M059J (cell line): Measurements from ENCODE around the gene DOCK1. TPM values are rescaled to one million over a fixed set of nuclear protein-coding genes. Genes with fewer than 3 reads are reported as not detected.
A peak's percentile ranks its signal among the peaks of the same experiment; 100 is the strongest.

Experiments
- DNase-seq: peaks from one replicate; pipeline ENCODE4 v3.0.0-alpha.2; 2012; ENCODE audit warnings: low read depth
- total RNA-seq: library from RNA; depleted of rRNA; stranded (reverse); fragments of >200 nt; shearing (Covaris generic); gene quantifications from 2 replicates; pipeline ENCODE4 v1.2.3, GENCODE V29; 2014

Gene DOCK1
- total RNA-seq, 1 experiment from 2014 or later: 29.0 TPM

DNA sequence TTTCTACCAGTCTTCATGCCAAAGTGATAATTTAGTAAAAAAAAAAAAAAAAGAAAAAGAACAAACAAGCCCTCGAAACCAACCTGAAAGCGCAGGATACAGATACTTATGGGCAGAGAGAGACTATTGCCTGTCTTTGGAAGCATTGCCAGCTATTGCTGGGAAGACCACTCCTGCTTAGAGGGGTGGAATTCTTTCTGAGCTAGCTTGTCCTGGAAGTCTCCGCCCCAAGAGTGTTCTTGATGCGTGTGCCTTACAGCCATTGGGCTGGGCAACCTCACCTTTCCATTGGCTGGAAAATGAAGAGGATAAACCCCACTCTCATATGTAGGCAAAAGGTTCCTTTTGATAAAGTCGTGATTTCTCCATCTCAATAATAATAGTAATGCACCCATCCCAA is 311.0 kb downstream of the DOCK1 start:
- DNase-seq: no peak

DNA sequence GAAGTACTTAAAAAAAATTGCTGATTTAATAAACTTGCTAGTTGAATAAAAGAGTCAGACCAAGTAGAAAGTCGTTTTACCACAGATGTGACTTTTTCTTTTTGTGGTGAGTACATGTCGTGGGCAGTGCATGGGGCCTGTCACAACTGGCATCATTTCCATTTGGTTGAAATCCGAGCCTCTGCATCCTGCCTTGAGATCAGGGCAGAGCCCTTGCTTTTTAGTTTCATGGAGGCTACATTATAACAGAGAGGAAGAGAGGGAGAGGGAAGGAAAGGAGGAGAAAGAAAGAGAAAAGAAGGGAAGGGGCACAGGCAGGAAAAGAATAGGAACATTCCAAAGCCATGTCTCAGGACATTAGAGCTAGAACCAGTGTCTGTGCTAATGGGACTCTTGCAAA is 311.6 kb downstream of the DOCK1 start:
- peak; percentile 44 for DNase-seq

DNA sequence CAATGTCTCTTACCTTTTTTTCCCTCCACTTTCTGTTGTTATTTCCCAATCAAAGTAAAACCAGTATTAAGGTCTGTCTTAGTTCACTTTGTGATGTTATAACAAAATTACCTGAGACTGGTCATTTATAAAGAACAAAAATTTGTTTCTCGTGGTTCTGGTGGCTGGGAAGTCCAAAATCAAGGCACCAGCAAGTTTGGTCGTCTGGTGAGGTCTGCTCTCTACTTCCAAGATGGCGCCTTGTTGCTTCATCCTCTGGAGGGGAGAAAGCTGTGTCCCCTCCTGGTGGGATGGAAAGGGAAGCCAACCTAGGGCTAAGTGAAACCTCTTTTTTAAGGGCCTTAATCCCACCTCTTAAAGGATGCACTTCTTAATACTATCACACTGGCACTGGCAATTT is 313.4 kb downstream of the DOCK1 start:
- DNase-seq: no peak

DNA sequence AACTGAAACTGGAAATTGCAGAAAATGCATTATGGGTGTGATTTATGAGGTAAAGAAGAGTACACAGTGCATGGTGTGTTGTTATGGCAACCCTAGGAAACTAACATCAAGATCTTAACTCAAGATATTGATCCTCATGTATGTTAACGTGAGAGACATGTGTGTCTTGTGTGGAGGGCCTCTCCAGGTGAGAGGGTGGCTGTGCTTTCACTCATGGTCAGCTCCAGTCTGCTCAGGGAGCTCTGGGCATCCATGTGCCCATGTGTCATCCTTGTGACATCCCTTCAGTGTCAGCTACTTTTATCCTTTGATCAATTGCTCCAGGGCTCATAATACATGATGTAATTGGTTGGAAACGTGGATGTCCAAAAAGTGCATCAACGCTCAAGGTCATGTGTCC is 316.1 kb downstream of the DOCK1 start:
- no peak for DNase-seq

DNA sequence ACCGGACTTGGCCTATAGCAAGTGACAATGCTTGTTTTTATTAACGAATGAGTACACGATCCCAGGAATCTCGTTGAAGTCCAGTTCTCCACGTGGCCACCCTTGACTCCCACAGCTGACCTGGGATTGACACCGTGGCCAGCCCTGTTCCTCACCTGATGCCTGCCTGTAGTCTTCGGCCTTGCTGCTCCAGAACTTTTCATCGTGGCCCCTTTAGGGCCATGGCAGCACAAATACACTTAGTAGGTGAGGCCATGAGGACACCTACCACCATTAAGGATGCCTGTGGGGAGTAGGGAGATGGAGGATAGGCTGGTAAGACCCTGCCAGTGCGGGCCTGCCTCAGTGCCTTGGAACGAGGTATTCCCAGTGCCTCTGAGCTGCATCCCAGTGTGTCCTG is 321.8 kb downstream of the DOCK1 start:
- no peak for DNase-seq

DNA sequence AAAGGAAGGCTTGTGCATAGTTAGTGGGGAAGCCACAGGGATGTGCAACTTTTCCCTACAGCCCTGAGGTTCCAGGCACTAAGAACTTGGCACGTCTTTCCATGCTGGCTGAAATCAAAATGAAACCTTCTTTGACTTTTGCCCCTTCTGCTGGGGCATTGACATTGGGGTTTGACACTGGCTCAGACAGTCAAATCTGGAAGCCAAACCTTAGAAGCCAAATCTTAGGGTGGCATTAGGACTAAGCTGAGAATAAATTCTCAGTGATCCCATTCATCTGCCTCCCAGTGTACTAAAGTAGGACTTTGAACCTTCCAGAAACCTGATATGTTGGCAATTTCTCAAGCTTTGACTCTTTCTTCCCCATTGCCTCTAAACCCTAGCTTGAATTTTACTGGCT is 322.4 kb downstream of the DOCK1 start:
- DNase-seq: no peak

DNA sequence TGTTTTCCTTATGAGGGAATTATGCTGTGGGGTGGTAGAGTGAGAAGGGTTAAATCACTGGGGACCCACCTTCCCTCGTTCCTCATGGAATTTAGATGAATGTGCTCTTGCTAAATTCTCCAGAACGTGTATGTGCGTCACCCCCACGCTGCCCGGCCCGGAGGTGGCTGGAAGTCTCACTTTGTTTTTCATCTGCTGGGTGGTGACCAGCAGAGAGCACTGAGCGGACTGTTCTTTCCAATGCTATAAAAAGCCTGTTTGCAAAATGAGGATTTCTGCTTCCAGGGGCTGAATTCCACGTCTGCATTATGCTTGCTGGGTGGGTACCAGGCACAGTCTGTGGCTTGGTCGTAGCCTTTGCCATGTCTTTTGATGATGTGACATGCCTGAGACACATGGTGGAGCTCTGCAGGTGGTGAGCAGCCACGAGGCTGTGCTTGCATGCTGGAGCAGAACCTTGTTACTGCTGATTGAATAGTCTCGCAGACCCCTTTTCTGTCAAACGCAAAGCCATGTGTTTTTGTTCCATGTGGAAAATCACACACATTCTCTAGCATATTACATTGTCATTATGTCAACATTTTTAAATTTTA is 323.1 kb downstream of the DOCK1 start:
- DNase-seq: no peak

DNA sequence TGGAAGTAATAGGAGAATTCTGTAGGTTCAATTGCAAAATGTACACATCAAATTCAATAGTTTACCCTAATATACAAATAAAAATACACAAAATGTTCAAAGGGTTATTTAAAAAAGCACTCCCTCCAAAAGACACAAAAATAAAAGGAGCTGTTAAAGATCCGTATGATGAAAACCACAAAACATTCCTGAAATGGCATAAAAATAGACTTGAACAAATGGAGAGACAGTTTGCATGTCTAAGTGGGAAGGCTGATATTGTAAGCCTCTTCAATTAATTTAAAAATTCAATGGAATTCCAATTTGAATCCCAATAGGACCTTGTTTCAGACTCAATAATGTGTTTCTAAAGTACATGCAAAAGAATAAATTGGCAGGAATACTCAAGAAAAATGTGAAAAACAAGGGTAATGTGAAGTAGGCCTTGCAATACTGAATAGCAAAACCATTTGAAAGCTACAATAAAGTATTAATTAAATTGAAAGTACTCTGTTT is 329.1 kb downstream of the DOCK1 start:
- no peak for DNase-seq

DNA sequence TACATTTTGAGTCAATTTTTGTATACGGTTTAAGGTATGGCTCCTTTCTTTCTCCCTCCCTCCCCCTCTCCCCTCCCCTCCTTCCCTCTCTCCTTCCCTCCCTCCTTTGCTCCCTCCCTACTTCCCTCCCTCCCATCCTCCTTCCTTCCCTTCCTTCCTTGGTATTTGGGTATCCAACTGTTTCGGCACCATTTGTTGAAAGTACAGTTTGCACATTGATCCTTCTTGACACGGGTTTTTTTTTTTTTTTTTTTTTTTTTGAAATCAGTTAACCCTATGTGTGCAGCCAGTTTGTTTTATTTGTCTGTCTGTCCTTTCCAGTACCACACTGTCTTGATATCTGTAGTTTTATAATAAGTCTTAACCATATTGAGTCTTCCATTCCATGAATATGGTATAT is 331.0 kb downstream of the DOCK1 start:
- no peak for DNase-seq

DNA sequence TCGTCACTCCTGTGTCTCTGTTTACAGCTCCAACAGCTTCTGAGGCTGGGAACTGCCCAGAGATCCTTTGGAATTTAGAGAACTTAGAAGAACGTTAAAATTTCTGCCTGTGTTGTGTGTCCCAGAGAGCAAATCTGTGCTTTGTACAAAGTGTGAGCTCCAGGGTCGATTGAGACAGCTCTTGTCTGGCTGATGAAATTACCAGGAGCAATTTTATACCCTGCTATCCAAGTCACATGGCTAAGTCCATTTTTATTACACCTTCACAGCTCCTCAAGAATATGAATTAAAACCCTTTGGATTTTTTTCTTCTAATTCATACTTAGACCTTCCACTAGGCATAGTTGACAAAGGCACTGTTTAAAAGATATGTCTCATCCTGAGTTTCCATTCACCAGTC is 337.7 kb downstream of the DOCK1 start:
- no peak for DNase-seq

DNA sequence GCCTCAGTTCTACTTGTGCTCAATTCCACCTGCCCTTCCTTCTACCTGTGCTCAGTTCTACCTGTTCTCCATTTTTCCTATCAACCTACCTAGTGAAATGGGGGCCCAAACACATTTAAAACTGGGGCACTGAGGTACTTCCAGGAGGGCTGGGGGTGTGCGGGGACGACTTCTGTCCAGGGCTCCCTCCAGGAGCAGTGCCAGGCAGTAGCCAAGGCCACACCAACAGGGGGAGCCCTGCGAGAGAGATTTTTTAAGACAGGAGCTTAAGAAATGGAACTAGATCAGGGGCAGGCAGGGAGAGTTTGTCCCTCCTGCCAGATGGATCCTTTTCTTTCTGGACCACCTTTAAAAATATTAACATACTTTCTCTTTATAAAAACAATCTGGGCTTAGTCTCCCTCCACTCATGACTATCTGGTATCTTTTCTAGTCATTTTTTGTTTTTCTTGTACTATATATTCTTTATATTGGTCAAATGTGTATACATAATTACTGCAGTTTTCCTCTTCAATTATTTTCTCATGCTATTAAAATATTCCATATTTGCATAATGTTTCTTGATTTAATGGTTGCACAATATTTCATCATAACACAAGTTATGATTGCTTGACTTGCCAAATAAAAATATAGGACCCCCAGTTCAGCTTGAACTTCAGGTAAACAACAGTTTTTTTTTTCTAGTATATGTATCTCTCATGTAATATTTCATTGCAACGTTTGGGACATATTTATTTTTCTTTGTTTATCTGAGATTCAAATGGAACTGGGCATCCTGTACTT is 338.5 kb downstream of the DOCK1 start:
- DNase-seq: peak; percentile 22

DNA sequence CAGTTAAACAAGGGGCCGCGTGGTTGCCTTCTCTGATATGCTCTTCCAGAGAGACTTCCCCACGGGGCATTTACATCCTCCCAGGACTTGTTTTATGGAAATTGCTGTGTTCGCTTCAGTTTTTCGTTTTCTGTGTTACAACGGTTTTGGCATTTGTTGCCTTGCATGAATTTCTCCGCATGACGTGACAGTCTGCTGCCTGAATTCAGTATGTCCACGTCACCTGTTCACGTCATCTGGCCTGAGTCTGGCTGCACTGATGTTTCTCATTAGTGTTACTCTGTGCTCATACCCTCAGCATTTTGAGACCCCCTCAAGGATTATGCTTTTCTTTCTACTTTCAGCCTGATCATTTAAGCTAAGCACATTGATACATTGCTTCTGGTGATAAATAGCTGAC is 340.2 kb downstream of the DOCK1 start:
- DNase-seq: no peak

DNA sequence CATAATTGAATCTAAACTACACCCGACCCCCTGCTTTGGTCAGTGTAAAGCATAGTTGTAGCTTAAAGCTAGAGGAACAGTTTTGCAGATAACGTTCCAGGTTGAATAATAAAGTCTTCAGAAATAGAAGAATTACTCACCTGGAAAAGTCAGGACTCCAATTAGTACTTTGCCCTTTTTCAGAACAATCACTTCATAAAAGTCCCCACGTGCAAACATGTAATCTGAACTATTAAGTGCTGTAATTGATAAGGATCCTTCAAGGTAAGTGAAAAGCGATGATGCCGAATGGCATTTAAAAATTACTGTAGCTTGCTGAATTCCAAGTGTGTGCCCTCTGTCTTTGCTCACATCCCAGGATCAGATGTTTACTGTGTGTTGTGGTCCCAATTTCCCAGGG is 344.8 kb downstream of the DOCK1 start:
- DNase-seq: no peak

DNA sequence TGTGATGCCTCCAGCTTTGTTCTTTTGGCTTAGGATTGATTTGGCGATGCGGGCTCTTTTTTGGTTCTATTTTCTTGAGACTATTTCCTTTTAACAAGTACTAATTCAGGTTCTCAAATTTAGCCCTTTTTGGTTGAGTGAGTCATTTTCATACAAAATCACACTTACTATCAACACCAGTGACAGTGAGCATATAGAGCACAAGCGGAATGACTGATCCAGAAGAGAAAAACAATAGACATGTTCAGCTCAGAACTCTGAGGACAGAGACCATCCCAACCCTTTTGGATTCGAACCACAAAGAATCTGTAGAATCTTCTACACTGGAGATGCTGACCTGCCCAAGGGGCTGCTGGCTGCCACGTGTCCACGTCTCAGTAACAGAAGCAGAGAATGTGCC is 347.6 kb downstream of the DOCK1 start:
- no peak for DNase-seq

DNA sequence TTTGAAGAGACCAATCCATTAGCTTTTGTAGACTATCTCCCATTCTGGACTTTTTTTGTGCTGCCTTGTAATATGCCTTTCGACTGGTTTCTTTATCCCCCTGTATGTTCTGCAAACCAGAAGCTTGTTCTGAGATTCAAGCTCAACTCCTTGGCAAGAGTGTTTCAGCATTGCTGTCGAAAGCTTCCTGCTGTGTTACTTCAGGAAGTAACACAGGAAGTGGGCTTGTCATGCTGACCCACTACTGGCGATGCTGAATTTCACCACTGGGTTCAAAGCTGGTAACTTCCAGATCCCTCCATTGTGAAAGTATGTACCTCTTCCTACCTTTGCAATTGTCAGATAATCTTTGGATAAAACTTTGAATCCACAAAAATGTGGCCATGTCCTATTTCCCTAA is 349.0 kb downstream of the DOCK1 start:
- no peak for DNase-seq

DNA sequence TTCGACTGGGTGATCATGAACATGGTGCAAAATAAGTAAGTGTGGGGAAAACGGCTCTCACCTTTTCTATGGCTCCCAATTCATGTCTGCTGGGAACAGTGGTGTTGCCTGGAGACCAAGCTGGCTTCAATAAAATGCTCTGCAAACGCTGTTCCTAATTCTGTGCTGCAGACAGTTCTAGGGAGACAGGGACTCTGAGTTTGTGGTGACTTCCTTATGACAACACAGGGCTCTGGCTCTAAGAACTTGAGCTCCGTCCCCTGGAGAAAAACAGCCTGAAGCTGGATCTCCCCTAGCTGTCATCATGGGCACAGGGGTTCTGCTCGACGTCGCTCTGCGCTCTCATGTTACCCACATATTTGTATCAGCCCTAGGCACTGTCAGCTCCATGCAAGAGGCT is 352.2 kb downstream of the DOCK1 start:
- no peak for DNase-seq

DNA sequence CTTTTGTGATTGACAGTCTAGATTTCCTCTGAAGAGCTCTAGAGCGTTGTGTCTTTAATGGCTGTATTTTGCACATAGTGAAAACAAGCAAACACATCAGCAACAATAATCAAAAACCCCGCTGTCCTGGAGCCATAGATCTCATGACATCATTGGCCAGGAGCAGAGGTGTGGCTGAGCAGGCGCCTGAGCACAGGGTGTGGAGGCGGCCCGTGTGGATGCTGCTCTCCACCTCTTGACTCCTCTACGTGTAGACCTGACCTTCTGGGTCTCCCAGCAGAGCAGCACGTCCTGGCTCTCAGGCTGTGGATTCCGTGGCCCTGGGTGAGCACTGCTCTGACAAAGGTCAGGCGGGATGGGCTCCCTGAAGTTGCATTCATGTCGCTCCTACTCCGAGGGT is 354.1 kb downstream of the DOCK1 start:
- DNase-seq: no peak

DNA sequence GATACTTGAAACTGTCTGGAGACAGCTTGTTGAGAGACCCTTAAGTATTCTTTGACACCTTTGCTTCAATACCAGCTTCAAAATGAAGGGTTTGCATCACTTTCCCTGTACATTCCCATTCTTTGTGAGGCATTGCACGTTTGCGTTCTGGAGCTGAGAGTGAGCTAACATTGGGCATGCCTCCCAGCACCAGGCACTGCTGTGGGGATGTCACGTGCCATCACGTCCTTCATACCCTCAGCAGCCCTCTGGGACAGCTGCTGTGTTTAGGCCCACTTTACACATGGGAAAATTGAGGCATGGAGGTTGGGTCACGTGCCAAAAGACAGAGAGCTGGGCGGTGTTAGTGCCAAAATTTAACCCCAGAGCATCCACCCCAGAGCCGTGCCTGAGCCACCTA is 357.4 kb downstream of the DOCK1 start:
- DNase-seq: no peak

DNA sequence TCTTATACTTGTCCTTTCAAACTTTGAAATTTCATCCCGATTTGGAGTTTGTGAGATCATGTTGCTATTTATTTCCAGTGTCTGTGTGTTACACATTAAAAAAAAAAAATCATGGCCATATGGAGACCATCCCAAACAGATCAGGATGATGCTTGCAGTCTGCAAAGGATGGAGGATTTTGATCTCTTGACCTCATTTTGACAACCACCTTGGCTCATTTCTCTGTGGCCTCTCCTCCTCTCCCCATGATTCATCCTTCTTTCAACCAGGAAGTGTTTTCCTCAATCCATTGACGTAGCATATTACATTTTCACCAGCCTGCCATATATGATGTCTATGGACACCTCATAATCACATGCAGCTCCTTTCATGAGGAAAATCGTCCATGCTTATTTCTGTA is 360.1 kb downstream of the DOCK1 start:
- no peak for DNase-seq

DNA sequence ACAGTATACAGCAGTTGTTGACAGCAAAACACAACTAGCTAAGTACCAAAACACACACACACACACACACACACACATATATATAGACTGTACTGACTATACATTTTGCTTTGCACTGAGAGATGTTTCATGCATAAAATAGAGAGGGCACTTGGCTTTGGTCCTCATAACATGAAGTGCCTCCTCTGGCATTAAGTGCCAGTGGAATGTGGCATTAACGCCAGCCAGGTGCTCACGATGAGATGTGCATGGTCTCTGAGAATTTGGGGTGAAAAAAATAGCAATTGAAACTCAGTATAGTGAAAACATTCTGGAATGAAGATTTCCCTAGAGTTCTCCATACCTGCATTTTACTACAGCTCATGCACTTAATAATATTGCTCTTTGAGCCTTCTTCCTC is 361.2 kb downstream of the DOCK1 start:
- no peak for DNase-seq

DNA sequence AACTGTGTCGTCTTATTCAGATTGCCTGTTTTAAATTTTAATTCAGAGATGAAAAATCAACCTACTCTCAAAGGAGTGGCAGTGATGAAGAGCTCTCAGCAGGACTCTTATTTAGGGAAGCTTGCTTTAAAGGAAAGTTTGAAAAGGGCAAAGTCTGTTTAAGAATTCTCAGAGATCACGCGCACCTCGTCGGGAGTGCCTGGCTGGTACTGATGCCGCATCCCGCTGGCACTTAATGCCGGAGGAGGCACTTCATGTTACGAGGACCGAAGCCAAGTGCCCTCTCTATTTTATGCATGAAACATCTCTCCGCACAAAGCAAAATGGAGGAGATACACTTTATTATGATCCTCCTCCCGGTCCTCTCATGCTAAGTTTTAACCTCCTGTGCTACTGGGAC is 362.2 kb downstream of the DOCK1 start:
- DNase-seq: no peak

DNA sequence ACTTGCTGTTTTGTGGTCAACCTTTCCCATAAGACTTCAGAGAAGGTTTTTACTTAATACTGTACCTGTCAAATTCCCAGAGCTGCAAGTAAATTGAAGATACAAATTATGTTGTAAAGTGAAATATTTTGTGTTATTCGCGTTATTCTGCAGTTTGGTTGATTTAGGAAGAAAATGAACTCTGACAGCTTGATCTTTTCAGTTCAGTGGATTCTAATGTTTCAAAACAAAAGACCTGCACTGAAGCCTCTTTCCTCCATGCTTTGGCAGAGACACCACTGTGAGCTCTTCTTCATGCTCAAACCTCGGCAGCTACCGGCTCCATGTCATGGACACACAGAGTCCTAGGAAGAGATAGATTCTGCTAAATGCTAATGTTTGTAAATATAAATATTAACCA is 366.8 kb downstream of the DOCK1 start:
- DNase-seq: no peak

DNA sequence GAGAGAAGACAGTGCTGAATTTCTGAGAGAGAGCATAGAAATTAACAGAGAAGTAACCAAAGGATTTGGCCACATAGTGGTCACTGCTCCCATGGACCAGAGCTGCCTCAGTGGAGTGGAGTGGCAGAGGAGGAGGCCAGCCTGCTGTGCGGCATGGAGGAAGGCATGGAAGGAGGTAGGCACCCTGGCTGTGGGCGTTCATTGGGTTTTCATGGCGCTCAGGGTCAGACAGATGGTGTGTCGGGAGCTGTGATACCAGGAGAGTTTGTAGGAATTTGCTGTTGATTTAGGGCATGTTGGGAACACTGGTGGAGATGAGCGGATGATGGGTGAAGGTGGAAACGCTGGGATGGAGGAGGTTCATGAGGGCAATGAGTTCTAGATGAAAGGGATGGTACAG is 370.0 kb downstream of the DOCK1 start:
- no peak for DNase-seq
